ENCODE data around the gene UQCRFS1. TPM values are rescaled to one million over a fixed set of nuclear protein-coding genes. Genes with fewer than 3 reads are reported as not detected.

UQCRFS1 gene
- total and polyA plus RNA-seq, 4 donors: 11.7 to 35.0 (median 18.8) TPM

GRCh38 chr19:29201855-29202254 lies 11.1 kb downstream of the UQCRFS1 start:
- peaks cover 0 to 5% (median 0%) of the 10 kb centered on the region in 5 donors for H3K4me1 ChIP-seq (ENCODE audit: control insufficient read depth in 5 of 5, insufficient read depth in 5 of 5, low read length in 5 of 5)
- H3K4me3 ChIP-seq: no peak overlapping the region
- no peak overlapping the region for H3K27ac ChIP-seq (ENCODE audit: low read depth in 1 of 2, low read length in 1 of 2)
- TF ChIP-seq, protein P1, sequence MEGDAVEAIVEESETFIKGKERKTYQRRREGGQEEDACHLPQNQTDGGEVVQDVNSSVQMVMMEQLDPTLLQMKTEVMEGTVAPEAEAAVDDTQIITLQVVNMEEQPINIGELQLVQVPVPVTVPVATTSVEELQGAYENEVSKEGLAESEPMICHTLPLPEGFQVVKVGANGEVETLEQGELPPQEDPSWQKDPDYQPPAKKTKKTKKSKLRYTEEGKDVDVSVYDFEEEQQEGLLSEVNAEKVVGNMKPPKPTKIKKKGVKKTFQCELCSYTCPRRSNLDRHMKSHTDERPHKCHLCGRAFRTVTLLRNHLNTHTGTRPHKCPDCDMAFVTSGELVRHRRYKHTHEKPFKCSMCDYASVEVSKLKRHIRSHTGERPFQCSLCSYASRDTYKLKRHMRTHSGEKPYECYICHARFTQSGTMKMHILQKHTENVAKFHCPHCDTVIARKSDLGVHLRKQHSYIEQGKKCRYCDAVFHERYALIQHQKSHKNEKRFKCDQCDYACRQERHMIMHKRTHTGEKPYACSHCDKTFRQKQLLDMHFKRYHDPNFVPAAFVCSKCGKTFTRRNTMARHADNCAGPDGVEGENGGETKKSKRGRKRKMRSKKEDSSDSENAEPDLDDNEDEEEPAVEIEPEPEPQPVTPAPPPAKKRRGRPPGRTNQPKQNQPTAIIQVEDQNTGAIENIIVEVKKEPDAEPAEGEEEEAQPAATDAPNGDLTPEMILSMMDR (IDR thresholded peaks at IDR 0.05; ENCODE audit: control extremely low read depth, extremely low read depth): no peak
- no peaks in the 10 kb centered on the region for H3K27me3 ChIP-seq (ENCODE audit: control insufficient read depth in 3 of 3, insufficient read depth in 3 of 3, low read length in 2 of 3)
- DNase-seq (no peak), ATAC-seq (ENCODE audit: insufficient read depth, low FRiP score) (no peak)
- H3K36me3 ChIP-seq (ENCODE audit: control insufficient read depth in 4 of 4, insufficient read depth in 4 of 4, low read length in 4 of 4): peaks cover 2 to 9% (median 7%) of the 10 kb centered on the region in 4 donors
- 95 to 96% methylated on average over 2 of the region's 2 CpGs for WGBS, 2 donors
- no peaks in the 10 kb centered on the region for H3K9me3 ChIP-seq (ENCODE audit: control insufficient read depth in 4 of 4, insufficient read depth in 3 of 4, low read length in 3 of 4)
- H3K9ac ChIP-seq (ENCODE audit: insufficient read depth in 1 of 2, low read length in 2 of 2): no peak overlapping the region

DNA sequence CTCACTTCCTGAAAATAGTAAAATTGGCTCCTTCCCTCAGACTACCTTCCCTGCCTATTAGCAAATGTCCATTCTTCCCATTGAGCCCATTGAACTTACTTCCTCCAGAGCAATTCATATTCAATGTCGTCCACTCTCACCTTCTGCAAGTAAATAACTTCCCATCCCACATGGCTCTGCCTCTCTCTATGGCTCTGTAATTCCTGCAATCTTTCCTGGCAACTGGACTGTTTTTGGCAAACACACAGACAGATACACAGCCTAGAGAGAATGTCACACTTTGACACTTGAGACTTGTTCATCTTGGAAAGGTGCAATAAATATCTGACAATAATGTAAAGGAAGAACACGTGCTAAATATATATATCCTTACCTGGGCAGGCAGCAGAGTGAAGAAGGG lies 18.3 kb downstream of the UQCRFS1 start:
- no peak for DNase-seq
- Histone ChIP-seq H3K36me3 (ENCODE audit: control insufficient read depth in 4 of 4, insufficient read depth in 4 of 4, low read length in 4 of 4) (no peaks in the 10 kb centered on the region), H3K9me3 (ENCODE audit: control insufficient read depth in 4 of 4, insufficient read depth in 3 of 4, low read length in 3 of 4) (no peaks in the 10 kb centered on the region), H3K27me3 (ENCODE audit: control insufficient read depth in 3 of 3, insufficient read depth in 3 of 3, low read length in 2 of 3) (no peaks in the 10 kb centered on the region), H3K4me3 (no peak overlapping the region), H3K4me1 (ENCODE audit: control insufficient read depth in 5 of 5, insufficient read depth in 5 of 5, low read length in 5 of 5) (peaks cover 0 to 2% (median 0%) of the 10 kb centered on the region in 5 donors), H3K9ac (ENCODE audit: insufficient read depth in 1 of 2, low read length in 2 of 2) (no peak overlapping the region), H3K27ac (ENCODE audit: low read depth in 1 of 2, low read length in 1 of 2) (no peak overlapping the region)
- ATAC-seq (ENCODE audit: insufficient read depth, low FRiP score): no peak
- TF ChIP-seq, protein P1 (IDR thresholded peaks at IDR 0.05; ENCODE audit: control extremely low read depth, extremely low read depth): no peak
- 53 to 59% methylated on average over 2 of the region's 2 CpGs for WGBS, 2 donors

- WGBS, 2 donors: 54 to 65% methylated on average over 5 of the region's 5 CpGs
- ATAC-seq (ENCODE audit: insufficient read depth, low FRiP score): no peak
- no peak overlapping the region for H3K4me3 ChIP-seq
- H3K4me1 ChIP-seq (ENCODE audit: control insufficient read depth in 5 of 5, insufficient read depth in 5 of 5, low read length in 5 of 5): peaks cover 0 to 2% (median 0%) of the 10 kb centered on the region in 5 donors
- no peaks in the 10 kb centered on the region for H3K36me3 ChIP-seq (ENCODE audit: control insufficient read depth in 4 of 4, insufficient read depth in 4 of 4, low read length in 4 of 4)
- TF ChIP-seq, protein P1 (IDR thresholded peaks at IDR 0.05; ENCODE audit: control extremely low read depth, extremely low read depth): no peak
- H3K9ac ChIP-seq (ENCODE audit: insufficient read depth in 1 of 2, low read length in 2 of 2): no peak overlapping the region
- no peak for DNase-seq
- H3K27me3 ChIP-seq (ENCODE audit: control insufficient read depth in 3 of 3, insufficient read depth in 3 of 3, low read length in 2 of 3): no peaks in the 10 kb centered on the region
- H3K9me3 ChIP-seq (ENCODE audit: control insufficient read depth in 4 of 4, insufficient read depth in 3 of 4, low read length in 3 of 4): no peaks in the 10 kb centered on the region
- no peak overlapping the region for H3K27ac ChIP-seq (ENCODE audit: low read depth in 1 of 2, low read length in 1 of 2)
Measured at GRCh38 chr19:29193155-29193554, 19.8 kb downstream of the UQCRFS1 start.

DNA sequence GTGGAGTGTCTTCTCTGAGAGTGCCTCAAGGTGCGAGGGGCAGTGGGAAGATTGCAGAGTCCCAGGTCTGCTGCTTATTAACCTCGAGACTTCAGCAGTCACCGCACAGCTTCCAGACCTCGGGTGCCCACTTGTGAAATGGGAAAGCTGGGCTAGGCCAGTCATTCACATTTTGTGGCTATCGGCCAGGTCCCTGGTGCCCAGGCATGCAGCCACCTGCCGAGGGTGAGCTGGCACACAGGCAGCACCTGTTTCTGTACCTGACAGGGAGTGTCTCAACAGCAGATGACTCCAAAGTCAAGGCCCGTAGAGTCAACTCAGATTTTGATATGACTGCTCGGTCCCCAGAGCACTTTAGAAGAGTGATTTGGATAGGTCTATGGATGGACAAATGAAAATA lies 21.9 kb downstream of the UQCRFS1 start:
- Histone ChIP-seq H3K9me3 (ENCODE audit: control insufficient read depth in 4 of 4, insufficient read depth in 3 of 4, low read length in 3 of 4) (no peaks in the 10 kb centered on the region), H3K9ac (ENCODE audit: insufficient read depth in 1 of 2, low read length in 2 of 2) (no peak overlapping the region), H3K4me1 (ENCODE audit: control insufficient read depth in 5 of 5, insufficient read depth in 5 of 5, low read length in 5 of 5) (peaks cover 0 to 2% (median 0%) of the 10 kb centered on the region in 5 donors), H3K27ac (ENCODE audit: low read depth in 1 of 2, low read length in 1 of 2) (no peak overlapping the region), H3K4me3 (no peak overlapping the region), H3K36me3 (ENCODE audit: control insufficient read depth in 4 of 4, insufficient read depth in 4 of 4, low read length in 4 of 4) (no peaks in the 10 kb centered on the region), H3K27me3 (ENCODE audit: control insufficient read depth in 3 of 3, insufficient read depth in 3 of 3, low read length in 2 of 3) (peaks cover 0 to 5% (median 0%) of the 10 kb centered on the region in 3 donors)
- TF ChIP-seq, protein P1 (IDR thresholded peaks at IDR 0.05; ENCODE audit: control extremely low read depth, extremely low read depth): no peak
- 90 to 91% methylated on average over 8 of the region's 8 CpGs for WGBS, 2 donors
- ATAC-seq (ENCODE audit: insufficient read depth, low FRiP score) (no peak), DNase-seq (no peak)
